ENCODE measurements around the gene CD55. TPM values are rescaled to one million over a fixed set of nuclear protein-coding genes. Genes with fewer than 3 reads are reported as not detected.

Gene CD55
- total and polyA plus RNA-seq, 2 of the 8 experiments (the other 6 are each of a cell fraction or from before 2014, with no cell fraction given) = 20.1 to 22.8 TPM

DNA sequence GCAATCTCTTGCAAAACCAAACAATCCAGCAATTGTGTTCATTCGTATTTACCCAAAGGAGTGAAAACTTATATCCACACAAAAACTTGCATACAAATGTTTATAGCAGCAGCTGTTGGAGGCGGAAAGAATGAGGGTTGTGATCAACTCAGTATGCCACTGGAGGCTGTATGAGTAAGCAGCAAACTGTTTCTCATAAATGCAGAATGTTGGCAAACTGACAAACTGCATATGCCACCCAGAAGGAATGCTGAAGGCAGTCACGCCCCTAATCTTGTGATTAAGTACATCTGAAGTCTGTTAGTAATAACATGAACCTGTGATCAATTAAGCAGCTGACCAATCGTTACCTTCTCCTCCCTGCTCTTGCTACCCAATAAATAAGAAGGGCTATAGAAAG is 72.1 kb downstream of the CD55 start (continued):
- TF ChIP-seq, protein P1, sequence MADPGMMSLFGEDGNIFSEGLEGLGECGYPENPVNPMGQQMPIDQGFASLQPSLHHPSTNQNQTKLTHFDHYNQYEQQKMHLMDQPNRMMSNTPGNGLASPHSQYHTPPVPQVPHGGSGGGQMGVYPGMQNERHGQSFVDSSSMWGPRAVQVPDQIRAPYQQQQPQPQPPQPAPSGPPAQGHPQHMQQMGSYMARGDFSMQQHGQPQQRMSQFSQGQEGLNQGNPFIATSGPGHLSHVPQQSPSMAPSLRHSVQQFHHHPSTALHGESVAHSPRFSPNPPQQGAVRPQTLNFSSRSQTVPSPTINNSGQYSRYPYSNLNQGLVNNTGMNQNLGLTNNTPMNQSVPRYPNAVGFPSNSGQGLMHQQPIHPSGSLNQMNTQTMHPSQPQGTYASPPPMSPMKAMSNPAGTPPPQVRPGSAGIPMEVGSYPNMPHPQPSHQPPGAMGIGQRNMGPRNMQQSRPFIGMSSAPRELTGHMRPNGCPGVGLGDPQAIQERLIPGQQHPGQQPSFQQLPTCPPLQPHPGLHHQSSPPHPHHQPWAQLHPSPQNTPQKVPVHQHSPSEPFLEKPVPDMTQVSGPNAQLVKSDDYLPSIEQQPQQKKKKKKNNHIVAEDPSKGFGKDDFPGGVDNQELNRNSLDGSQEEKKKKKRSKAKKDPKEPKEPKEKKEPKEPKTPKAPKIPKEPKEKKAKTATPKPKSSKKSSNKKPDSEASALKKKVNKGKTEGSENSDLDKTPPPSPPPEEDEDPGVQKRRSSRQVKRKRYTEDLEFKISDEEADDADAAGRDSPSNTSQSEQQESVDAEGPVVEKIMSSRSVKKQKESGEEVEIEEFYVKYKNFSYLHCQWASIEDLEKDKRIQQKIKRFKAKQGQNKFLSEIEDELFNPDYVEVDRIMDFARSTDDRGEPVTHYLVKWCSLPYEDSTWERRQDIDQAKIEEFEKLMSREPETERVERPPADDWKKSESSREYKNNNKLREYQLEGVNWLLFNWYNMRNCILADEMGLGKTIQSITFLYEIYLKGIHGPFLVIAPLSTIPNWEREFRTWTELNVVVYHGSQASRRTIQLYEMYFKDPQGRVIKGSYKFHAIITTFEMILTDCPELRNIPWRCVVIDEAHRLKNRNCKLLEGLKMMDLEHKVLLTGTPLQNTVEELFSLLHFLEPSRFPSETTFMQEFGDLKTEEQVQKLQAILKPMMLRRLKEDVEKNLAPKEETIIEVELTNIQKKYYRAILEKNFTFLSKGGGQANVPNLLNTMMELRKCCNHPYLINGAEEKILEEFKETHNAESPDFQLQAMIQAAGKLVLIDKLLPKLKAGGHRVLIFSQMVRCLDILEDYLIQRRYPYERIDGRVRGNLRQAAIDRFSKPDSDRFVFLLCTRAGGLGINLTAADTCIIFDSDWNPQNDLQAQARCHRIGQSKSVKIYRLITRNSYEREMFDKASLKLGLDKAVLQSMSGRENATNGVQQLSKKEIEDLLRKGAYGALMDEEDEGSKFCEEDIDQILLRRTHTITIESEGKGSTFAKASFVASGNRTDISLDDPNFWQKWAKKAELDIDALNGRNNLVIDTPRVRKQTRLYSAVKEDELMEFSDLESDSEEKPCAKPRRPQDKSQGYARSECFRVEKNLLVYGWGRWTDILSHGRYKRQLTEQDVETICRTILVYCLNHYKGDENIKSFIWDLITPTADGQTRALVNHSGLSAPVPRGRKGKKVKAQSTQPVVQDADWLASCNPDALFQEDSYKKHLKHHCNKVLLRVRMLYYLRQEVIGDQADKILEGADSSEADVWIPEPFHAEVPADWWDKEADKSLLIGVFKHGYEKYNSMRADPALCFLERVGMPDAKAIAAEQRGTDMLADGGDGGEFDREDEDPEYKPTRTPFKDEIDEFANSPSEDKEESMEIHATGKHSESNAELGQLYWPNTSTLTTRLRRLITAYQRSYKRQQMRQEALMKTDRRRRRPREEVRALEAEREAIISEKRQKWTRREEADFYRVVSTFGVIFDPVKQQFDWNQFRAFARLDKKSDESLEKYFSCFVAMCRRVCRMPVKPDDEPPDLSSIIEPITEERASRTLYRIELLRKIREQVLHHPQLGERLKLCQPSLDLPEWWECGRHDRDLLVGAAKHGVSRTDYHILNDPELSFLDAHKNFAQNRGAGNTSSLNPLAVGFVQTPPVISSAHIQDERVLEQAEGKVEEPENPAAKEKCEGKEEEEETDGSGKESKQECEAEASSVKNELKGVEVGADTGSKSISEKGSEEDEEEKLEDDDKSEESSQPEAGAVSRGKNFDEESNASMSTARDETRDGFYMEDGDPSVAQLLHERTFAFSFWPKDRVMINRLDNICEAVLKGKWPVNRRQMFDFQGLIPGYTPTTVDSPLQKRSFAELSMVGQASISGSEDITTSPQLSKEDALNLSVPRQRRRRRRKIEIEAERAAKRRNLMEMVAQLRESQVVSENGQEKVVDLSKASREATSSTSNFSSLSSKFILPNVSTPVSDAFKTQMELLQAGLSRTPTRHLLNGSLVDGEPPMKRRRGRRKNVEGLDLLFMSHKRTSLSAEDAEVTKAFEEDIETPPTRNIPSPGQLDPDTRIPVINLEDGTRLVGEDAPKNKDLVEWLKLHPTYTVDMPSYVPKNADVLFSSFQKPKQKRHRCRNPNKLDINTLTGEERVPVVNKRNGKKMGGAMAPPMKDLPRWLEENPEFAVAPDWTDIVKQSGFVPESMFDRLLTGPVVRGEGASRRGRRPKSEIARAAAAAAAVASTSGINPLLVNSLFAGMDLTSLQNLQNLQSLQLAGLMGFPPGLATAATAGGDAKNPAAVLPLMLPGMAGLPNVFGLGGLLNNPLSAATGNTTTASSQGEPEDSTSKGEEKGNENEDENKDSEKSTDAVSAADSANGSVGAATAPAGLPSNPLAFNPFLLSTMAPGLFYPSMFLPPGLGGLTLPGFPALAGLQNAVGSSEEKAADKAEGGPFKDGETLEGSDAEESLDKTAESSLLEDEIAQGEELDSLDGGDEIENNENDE (IDR thresholded peaks at IDR 0.05; ENCODE audit: insufficient replicate concordance, low read length) = no peak
- TF ChIP-seq CTBP2 (IDR thresholded peaks at IDR 0.05; ENCODE audit: borderline replicate concordance, insufficient read depth, insufficient read length, low read length) (no peak), BCL11A (IDR thresholded peaks at IDR 0.05; ENCODE audit: low read depth in 2 of 2, low read length in 2 of 2) (no peak), SAP30 (IDR thresholded peaks at IDR 0.05; ENCODE audit: insufficient read depth, insufficient replicate concordance, low read length) (no peak), POLR2A (IDR thresholded peaks at IDR 0.05; ENCODE audit: control extremely low read depth in 1 of 2, low read depth in 2 of 2, low read length in 2 of 2) (no peak), KDM1A (IDR thresholded peaks at IDR 0.05; ENCODE audit: borderline replicate concordance, low read length) (no peak), SIX5 (IDR thresholded peaks at IDR 0.05; ENCODE audit: low read depth, low read length) (no peak), NRF1 (IDR thresholded peaks at IDR 0.05; ENCODE audit: low read depth, low read length) (no peak)
